A673 (cell line): ENCODE results near the gene SLC25A26.

Experiments
- EZH2 ChIP-seq: fragments of 200-600 bp; sonication (generic); IDR thresholded peaks from 2 replicates; pipeline ENCODE4 v1.6.1; 2017; ENCODE audit warnings: borderline replicate concordance, low read depth, mild to moderate bottlenecking, mixed read lengths, antibody characterized with exemption, low read length; ENCODE audit not compliant: poor library complexity, severe bottlenecking
- TF ChIP-seq, protein P1 (sequence below): fragments of 300-800, 200-600 bp; sonication (generic); conservative IDR thresholded peaks from 2 replicates; pipeline ENCODE4 v1.5.1; 2017; ENCODE audit warnings: low read depth, mild to moderate bottlenecking, antibody characterized with exemption, low read length, moderate library complexity, mixed read lengths

- TF ChIP-seq, protein P1, sequence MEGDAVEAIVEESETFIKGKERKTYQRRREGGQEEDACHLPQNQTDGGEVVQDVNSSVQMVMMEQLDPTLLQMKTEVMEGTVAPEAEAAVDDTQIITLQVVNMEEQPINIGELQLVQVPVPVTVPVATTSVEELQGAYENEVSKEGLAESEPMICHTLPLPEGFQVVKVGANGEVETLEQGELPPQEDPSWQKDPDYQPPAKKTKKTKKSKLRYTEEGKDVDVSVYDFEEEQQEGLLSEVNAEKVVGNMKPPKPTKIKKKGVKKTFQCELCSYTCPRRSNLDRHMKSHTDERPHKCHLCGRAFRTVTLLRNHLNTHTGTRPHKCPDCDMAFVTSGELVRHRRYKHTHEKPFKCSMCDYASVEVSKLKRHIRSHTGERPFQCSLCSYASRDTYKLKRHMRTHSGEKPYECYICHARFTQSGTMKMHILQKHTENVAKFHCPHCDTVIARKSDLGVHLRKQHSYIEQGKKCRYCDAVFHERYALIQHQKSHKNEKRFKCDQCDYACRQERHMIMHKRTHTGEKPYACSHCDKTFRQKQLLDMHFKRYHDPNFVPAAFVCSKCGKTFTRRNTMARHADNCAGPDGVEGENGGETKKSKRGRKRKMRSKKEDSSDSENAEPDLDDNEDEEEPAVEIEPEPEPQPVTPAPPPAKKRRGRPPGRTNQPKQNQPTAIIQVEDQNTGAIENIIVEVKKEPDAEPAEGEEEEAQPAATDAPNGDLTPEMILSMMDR: no peak
- no peak for TF ChIP-seq EZH2
Measured at GRCh38 chr3:66237552-66237951, 16.8 kb downstream of the SLC25A26 start.
